SK-MEL-5 (cell line): ENCODE results near the gene FBXO48. TPM values are rescaled to one million over a fixed set of nuclear protein-coding genes. Genes with fewer than 3 reads are reported as not detected.
A peak's percentile ranks its signal among the peaks of the same experiment; 100 is the strongest.
"Not testable (repeated sequence)": the region's sequence is repeated elsewhere in the genome, so short reads cannot be mapped to it uniquely, and the experiment has no call there.

Experiments
- DNase-seq: peaks from one replicate; pipeline ENCODE4 v3.0.0-alpha.2; 2016; ENCODE audit warnings: low read depth, low spot score
- in situ Hi-C: cut with HindIII; loops from 2 replicates; pipeline ENCODE4 v1.10.0; 2016; ENCODE audit warnings: low sequenced_read_pairs, high pct_unique_total_duplicates, low pct_unique_long_range_greater_than_20kb
- total RNA-seq: library from RNA; depleted of rRNA; stranded (reverse); fragments of >200 nt; shearing (Covaris generic); gene quantifications from 2 replicates; pipeline ENCODE4 v1.2.3, GENCODE V29; 2014

FBXO48 gene
- total RNA-seq, 1 experiment from 2014 or later, result 1.2 TPM

GRCh38 chr2:68448671-68449653, 18.1 kb downstream of the FBXO48 start:
- in situ Hi-C loops, result no loop called here
- no peak for DNase-seq

GRCh38 chr2:68447118-68447517, 20.0 kb downstream of the FBXO48 start:
- DNase-seq, result no peak
- in situ Hi-C loops, result no loop called here

- in situ Hi-C loops, result not testable (repeated sequence)
These were observed 20.7 kb downstream of the FBXO48 start for GRCh38 chr2:68446425-68446824.

GRCh38 chr2:68441994-68442322, 25.1 kb downstream of the FBXO48 start:
- in situ Hi-C loops, result no loop called here
- DNase-seq, result no peak

More at GRCh38 chr2:68446425-68446824, 20.7 kb downstream of the FBXO48 start:
- not testable (repeated sequence) for DNase-seq

GRCh38 chr2:68441179-68441993, 25.7 kb downstream of the FBXO48 start:
- in situ Hi-C loops, result no loop called here
- peak; percentile 96 for DNase-seq

GRCh38 chr2:68438455-68439303, 28.4 kb downstream of the FBXO48 start:
- in situ Hi-C loops, result no loop called here
- DNase-seq, result no peak

- in situ Hi-C loops, result no loop called here
- no peak for DNase-seq
These were observed 30.8 kb downstream of the FBXO48 start for GRCh38 chr2:68436270-68436669.

GRCh38 chr2:68435615-68436014, 31.5 kb downstream of the FBXO48 start:
- DNase-seq, result no peak
- in situ Hi-C loops, result no loop called here

GRCh38 chr2:68434981-68435380, 32.1 kb downstream of the FBXO48 start:
- in situ Hi-C loops, result no loop called here
- no peak for DNase-seq

- in situ Hi-C loops, result no loop called here
These were observed 34.1 kb downstream of the FBXO48 start for GRCh38 chr2:68432696-68433658.

GRCh38 chr2:68431316-68431972, 35.6 kb downstream of the FBXO48 start:
- no peak for DNase-seq
- in situ Hi-C loops, result no loop called here

More at GRCh38 chr2:68432696-68433658, 34.1 kb downstream of the FBXO48 start:
- no peak for DNase-seq

GRCh38 chr2:68429311-68429826, 37.7 kb downstream of the FBXO48 start:
- in situ Hi-C loops, result no loop called here
- no peak for DNase-seq

GRCh38 chr2:68428746-68429145, 38.3 kb downstream of the FBXO48 start:
- no peak for DNase-seq
- in situ Hi-C loops, result no loop called here

GRCh38 chr2:68428126-68428525, 39.0 kb downstream of the FBXO48 start:
- in situ Hi-C loops, result no loop called here

GRCh38 chr2:68426848-68427579, 40.1 kb downstream of the FBXO48 start:
- no peak for DNase-seq
- in situ Hi-C loops, result no loop called here

More at GRCh38 chr2:68428126-68428525, 39.0 kb downstream of the FBXO48 start:
- DNase-seq, result no peak
